ENCODE data around the gene MCRIP2.
A peak's percentile ranks its signal among the peaks of the same experiment; 100 is the strongest.
"Not testable (repeated sequence)": the region's sequence is repeated elsewhere in the genome, so short reads cannot be mapped to it uniquely, and the experiment has no call there.

The MCRIP2 gene

DNA sequence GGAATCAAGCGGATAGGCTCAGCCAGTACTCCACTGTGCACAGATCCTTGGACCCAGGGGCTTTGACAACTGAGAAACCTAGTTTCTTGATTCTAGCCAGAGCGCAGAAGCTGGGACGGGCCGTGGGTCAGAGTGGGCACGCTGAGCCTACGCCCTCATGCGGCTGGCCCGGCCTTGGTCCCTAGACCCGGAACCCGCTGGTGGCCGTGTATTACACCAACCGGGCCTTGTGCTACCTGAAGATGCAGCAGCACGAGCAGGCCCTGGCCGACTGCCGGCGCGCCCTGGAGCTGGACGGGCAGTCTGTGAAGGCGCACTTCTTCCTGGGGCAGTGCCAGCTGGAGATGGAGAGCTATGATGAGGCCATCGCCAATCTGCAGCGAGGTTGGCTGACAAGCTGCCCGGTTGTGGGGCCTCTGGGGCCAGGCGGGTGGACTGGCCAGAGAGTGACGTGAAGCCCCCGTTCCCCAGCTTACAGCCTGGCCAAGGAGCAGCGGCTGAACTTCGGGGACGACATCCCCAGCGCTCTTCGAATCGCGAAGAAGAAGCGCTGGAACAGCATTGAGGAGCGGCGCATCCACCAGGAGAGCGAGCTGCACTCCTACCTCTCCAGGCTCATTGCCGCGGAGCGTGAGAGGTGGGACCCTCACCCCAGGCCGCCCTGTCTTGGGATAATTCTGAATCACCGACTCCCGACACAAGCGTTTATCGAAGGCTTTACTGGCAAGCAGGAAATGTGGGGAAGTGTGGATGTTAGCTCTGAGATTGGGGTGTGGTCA is 39.5 kb downstream of the MCRIP2 start:
- DNase-seq (ENCODE audit: low read depth in 2 of 2) = no peak

DNA sequence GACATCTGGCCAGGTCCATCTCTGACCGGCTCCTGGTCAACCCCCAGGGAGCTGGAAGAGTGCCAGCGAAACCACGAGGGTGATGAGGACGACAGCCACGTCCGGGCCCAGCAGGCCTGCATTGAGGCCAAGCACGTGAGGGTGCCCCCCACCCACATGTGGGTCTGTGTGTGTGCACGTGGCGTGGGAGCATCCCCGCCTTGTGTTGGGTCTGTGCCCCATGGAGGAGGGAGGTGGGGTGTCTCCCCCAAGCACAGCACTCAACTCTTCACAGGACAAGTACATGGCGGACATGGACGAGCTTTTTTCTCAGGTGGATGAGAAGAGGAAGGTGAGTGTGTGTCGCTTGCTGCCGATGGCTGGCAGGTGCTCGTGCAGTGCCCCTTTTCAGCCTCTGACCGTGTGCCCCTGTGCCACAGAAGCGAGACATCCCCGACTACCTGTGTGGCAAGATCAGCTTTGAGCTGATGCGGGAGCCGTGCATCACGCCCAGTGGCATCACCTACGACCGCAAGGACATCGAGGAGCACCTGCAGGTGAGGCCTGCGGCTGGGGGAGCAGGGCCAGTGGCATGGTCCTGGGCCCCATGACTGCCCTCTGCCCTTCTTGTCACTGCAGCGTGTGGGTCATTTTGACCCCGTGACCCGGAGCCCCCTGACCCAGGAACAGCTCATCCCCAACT is 40.3 kb downstream of the MCRIP2 start:
- DNase-seq (ENCODE audit: low read depth in 2 of 2) = no peak

DNA sequence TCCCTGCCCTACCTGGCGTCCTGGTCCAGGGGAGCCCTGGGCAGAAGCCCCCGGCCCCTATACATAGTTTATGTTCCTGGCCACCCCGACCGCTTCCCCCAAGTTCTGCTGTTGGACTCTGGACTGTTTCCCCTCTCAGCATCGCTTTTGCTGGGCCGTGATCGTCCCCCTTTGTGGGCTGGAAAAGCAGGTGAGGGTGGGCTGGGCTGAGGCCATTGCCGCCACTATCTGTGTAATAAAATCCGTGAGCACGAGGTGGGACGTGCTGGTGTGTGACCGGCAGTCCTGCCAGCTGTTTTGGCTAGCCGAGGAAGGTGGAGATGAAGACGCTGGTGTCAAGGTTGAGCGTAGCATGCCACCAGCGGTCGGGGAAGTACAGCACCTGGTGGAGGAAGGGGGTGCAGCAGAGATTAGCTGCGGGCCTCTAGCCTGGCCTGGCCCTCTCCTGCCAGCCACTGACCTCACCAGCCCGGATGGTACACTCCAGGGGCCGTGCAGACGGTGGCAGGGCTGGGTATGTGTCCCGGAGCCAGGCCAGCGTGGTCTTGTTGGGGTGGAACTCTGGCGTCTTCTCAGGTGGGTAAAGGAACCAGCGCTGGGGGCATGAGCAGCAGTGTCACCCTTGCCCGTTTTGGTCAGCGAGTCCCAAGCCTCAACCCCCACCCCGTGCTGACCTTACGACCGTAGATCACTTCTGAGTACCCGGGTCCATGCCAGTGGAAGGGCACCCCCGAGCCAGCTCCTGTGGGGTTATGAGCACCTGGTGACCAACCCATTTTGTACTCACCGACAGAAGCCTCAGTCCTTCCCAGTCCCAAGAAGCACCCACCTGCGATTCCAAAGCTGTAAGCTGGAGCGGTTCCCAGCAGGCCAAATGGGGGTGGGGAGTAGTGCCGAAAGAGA is 41.1 kb downstream of the MCRIP2 start:
- no peak for DNase-seq (ENCODE audit: low read depth in 2 of 2)

DNA sequence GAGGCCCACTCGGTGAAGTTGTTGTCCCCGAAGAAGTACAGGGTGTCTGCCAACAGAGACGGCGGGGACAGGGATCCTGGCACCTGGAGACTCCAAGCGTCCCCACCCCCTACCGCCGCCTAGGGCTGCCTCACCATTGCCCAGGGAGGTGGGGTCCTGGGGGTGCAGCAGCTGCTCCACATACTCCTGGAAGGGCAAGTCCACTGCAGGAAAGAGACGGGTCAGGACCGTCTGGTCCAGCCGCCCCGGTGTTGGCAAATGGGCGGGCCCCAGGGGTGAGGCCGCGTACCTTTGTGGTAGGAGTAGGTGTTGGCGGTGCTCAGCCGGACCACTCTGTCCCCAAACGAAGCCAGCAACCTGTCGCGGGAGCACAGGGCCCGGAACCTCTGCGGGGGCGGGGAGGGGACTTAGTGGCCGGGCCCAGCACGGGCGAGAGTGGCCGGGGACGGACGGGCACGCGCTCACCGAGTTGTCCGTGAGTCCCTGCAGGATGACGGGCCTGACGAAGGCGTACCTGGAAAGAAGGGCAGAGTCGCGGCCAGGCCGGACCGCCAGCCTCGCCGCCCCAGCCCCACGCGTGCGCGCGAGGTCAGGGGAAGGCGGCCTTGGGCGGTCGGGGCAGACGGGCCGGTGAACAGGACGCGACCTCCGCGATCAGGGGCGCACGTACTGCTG is 41.9 kb downstream of the MCRIP2 start:
- no peak for DNase-seq (ENCODE audit: low read depth in 2 of 2)

DNA sequence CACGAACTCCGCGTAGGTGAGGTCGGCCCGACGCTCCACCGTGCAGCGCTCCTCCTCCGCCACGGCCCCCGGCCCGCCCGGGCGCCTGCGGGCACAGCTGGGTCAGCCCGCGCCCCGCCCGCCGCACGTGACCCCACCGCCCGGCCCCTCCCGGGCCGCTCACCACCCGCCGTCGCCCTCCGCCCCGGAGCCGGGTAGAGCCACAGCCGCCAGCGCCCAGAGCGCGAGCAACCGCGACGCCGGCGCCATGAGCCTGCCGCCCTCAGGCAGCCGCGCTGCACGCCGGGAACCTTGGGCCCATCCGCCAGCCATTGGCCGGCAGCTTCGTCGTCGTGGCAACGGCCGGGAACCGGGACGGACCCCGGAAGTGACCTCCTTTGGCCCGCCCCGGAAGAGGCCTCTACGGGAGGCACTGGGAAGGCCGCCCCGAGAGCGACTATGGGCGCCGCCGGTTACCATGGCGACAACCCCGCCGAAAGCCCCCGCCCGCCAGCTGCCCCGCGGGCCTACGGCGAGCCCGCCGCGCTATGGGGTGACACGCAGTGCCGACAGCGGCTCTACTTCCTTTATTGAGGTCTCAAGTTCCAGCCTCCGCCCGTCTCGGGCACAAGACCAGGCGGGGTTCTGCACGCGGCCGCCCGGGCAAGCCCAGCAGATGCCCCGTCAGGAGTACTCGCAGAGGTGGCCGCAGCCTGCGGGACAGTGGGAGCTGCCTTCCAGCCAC is 42.6 kb downstream of the MCRIP2 start, which contains the start of gene JMJD8:
JMJD8 (minus strand) TSS at position 264 of the 724 bp plus-strand sequence; CDS start at position 249, 15 bp downstream.
- peak; percentile 98 for DNase-seq (ENCODE audit: low read depth in 2 of 2)

GRCh38 chr16:684961-685696 is 43.5 kb downstream of the MCRIP2 start:
- no peak for DNase-seq (ENCODE audit: low read depth in 2 of 2)

- DNase-seq (ENCODE audit: low read depth in 2 of 2) = no peak
These were observed 44.3 kb downstream of the MCRIP2 start for GRCh38 chr16:685967-686366.

GRCh38 chr16:686459-687260 is 45.0 kb downstream of the MCRIP2 start:
- no peak for DNase-seq (ENCODE audit: low read depth in 2 of 2)

GRCh38 chr16:687499-687898 is 45.9 kb downstream of the MCRIP2 start:
- DNase-seq (ENCODE audit: low read depth in 2 of 2) = no peak

GRCh38 chr16:689175-689897 is 47.7 kb downstream of the MCRIP2 start:
- DNase-seq (ENCODE audit: low read depth in 2 of 2) = no peak

GRCh38 chr16:691242-691641 is 49.6 kb downstream of the MCRIP2 start:
- DNase-seq (ENCODE audit: low read depth in 2 of 2) = not testable (repeated sequence)

DNA sequence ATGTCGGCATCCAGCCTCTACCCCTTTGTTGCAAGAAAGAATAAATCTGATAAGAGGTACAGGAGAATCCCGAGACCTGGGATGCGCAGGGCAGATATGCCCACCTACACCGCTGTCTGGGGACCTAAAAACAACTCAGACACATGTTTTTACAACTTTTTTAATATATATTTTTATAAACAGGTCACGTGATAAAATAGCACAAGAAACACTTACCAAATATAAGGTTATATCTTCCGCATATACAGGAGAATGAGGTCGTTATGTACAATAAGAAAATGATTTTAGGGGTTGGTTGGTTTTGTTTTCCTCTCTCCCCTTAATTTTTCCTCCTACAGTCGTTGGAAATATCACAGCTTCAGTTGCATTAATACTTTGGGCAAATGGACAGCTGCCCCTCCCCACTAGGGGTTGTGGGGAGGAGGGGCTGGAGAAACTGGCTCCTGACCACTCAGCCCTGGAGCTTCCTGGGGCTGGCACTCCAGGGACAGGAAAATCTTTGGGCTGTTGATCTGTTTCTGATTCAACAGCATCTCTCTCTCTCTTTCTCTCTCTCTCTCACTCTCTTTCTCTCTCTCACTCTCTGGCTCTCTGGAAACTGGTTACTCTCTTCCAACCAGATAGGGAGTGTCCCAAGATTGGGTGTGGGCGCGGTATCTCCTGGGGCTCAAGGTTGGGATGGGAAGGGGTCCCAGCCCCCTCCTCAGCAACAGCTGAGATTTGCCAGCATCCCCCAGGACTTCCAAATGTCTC is 50.9 kb downstream of the MCRIP2 start:
- DNase-seq (ENCODE audit: low read depth in 2 of 2) = no peak

GRCh38 chr16:693364-693763 is 51.7 kb downstream of the MCRIP2 start:
- DNase-seq (ENCODE audit: low read depth in 2 of 2) = no peak

DNA sequence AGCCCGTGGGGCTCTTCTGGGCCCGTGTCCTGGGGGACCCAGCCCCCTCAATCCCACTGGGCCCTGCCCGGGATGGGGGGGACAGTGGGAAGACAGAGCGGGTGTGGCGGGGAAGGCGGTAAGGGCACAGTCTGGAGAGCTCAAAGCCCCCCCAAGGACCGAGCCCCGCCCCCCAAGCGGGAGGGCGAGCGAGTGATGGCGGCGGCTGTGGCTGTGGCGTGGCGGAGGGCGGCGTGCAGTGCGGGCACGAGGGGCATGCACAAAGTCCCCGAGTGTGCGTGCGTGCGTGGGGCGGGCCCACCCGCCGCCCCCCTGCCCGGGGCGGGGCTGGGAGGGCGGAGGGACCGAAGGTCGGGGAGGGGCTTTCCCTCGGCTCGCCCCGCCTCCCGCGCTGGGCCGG is 52.1 kb downstream of the MCRIP2 start:
- no peak for DNase-seq (ENCODE audit: low read depth in 2 of 2)

- no peak for DNase-seq (ENCODE audit: low read depth in 2 of 2)
These were observed 52.7 kb downstream of the MCRIP2 start for GRCh38 chr16:694187-694862.

DNA sequence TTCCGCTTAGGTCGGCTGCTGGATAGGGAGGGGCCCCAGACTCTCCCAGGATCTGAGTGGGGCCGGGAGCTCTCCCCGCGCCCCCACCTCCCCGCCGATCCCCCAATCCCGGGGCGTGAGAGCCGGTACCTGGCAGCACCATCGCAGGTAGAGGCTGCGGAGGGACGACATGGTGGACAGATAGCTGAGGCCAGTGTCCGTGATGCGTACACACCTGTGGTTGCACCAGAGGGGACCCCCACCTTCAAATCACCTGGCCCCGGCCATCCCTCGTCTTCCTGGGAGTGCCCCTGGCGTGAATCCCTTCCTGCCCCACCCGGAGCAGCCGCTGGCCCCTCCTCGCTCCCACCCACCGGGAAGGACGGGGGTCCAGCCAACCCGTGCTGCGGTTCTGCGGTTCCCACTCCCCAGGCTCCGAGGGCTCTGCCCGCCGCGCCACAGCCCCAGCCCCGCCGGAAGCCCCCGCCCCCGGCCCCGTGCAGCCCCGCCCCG is 53.3 kb downstream of the MCRIP2 start:
- no peak for DNase-seq (ENCODE audit: low read depth in 2 of 2)
